HG03135 (cell line): ENCODE results near the gene GLUL.

Source experiments
- ATAC-seq: cut with Tn5 transposase; IDR thresholded peaks from one replicate; pipeline ENCODE4 v1.9.1; 2021; ENCODE audit warnings: mild to moderate bottlenecking, moderate library complexity; ENCODE audit not compliant: unreplicated experiment

The GLUL gene

DNA sequence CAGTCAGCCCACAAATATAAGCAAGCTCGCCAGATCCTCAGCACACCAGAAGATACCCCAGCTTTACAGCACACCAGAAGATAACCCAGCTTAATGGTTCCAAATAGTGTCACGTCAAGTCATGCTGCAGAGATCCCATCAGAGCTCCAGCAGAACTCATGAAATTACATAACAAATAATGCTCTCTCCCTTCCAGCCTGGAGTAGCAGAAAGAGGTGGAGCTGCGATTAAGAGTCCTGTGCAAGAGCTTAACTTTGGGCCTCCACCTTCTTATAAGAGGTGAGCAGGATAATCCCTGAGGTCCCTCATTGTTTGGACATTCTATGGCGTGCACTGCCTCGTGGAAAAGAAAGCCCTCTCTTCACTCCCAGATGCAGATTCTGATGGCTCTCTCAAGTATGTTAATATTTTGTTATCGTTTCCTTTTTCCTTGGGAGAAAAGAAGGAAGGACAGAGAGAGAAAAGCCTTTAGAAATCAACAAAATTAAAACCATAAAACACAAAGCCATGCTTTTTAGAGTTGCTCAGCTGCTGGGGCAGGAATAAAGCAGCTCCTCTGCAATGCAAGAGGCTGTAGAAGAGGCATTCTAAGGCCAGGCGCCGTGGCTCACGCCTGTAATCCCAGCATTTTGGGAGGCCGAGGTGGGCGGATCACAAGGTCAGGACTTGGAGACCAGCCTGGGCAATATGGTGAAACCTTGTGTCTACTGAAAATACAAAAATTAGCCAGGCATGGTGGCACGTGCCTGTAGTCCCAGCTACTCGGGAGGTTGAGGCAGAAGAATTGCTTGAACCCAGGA lies 59.1 kb downstream of the GLUL start:
- ATAC-seq = no peak
